GM23338 (cell line): ENCODE results near the gene UBAC1. TPM values are rescaled to one million over a fixed set of nuclear protein-coding genes. Genes with fewer than 3 reads are reported as not detected.
A peak's percentile ranks its signal among the peaks of the same experiment; 100 is the strongest.

Source experiments
- ATAC-seq: fragments of 200-7000 bp; cut with Tn5 transposase; 3 replicates; pipeline ENCODE4 v1.9.1; 2020
- DNase-seq: peaks from one replicate; pipeline ENCODE4 v3.0.0-alpha.2; 2015; ENCODE audit warnings: low spot score
- H2AFZ ChIP-seq: fragments of 200-600 bp; sonication (generic); 2 replicates; pipeline ENCODE4 v1.8.0; 2016; ENCODE audit warnings: antibody characterized with exemption, mild to moderate bottlenecking, moderate library complexity
- H3F3A ChIP-seq: fragments of 200-600 bp; sonication (generic); replicated peaks from 2 replicates; pipeline ENCODE4 v1.8.0; 2017; ENCODE audit warnings: antibody characterized with exemption, mixed run types, low read depth
- H3K27ac ChIP-seq: fragments of 200-600 bp; sonication (generic); 2 replicates; pipeline ENCODE4 v1.6.1; 2016; ENCODE audit warnings: low read depth
- H3K27me3 ChIP-seq: fragments of 200-600 bp; sonication (generic); 2 replicates; pipeline ENCODE4 v1.8.0; 2016; ENCODE audit warnings: mild to moderate bottlenecking, mixed run types, moderate library complexity; ENCODE audit not compliant: insufficient read depth
- H3K36me3 ChIP-seq: fragments of 200-600 bp; sonication (generic); 2 replicates; pipeline ENCODE4 v1.8.0; 2016; ENCODE audit warnings: mild to moderate bottlenecking; ENCODE audit not compliant: insufficient read depth
- H3K4me1 ChIP-seq: fragments of 200-600 bp; sonication (generic); 2 replicates; pipeline ENCODE4 v1.8.0; 2016; ENCODE audit warnings: mild to moderate bottlenecking, moderate library complexity; ENCODE audit not compliant: insufficient read depth
- H3K4me2 ChIP-seq: fragments of 200-600 bp; sonication (generic); 2 replicates; pipeline ENCODE4 v1.7.1; 2017; ENCODE audit warnings: mixed run types
- H3K4me3 ChIP-seq: fragments of 200-600 bp; sonication (generic); 2 replicates; pipeline ENCODE4 v1.6.1; 2016; ENCODE audit warnings: mixed run types
- H3K79me2 ChIP-seq: fragments of 200-600 bp; sonication (generic); replicated peaks from 2 replicates; pipeline ENCODE4 v1.8.0; 2017; ENCODE audit warnings: mild to moderate bottlenecking; ENCODE audit not compliant: insufficient read depth
- H3K9me2 ChIP-seq: fragments of 200-600 bp; sonication (generic); 2 replicates; pipeline ENCODE4 v1.8.0; 2017; ENCODE audit not compliant: insufficient read depth
- H4K20me1 ChIP-seq: fragments of 200-600 bp; sonication (generic); replicated peaks from 2 replicates; pipeline ENCODE4 v1.8.0; 2017; ENCODE audit warnings: mild to moderate bottlenecking; ENCODE audit not compliant: insufficient read depth
- H3K27ac Mint-ChIP-seq: 2 replicates; pipeline ENCODE4 v1.8.0; 2020; ENCODE audit warnings: inconsistent platforms, mild to moderate bottlenecking, moderate library complexity, mixed read lengths
- H3K27me3 Mint-ChIP-seq: 3 replicates; pipeline ENCODE4 v1.8.0; 2022; ENCODE audit warnings: low read depth, mild to moderate bottlenecking, moderate library complexity, mixed read lengths, inconsistent platforms; ENCODE audit not compliant: insufficient read depth, poor library complexity
- H3K36me3 Mint-ChIP-seq: 3 replicates; pipeline ENCODE4 v1.8.0; 2021; ENCODE audit warnings: low read depth, mild to moderate bottlenecking, inconsistent platforms, moderate library complexity, mixed read lengths
- H3K4me1 Mint-ChIP-seq: 3 replicates; pipeline ENCODE4 v1.8.0; 2020; ENCODE audit warnings: mild to moderate bottlenecking, inconsistent platforms, mixed read lengths
- H3K4me3 Mint-ChIP-seq: 3 replicates; pipeline ENCODE4 v1.8.0; 2021; ENCODE audit warnings: moderate library complexity, mild to moderate bottlenecking, inconsistent platforms, mixed read lengths
- H3K9me3 Mint-ChIP-seq: 3 replicates; pipeline ENCODE4 v1.8.0; 2020; ENCODE audit warnings: moderate library complexity, mild to moderate bottlenecking, inconsistent platforms, mixed read lengths
- ETS1 ChIP-seq: IDR thresholded peaks from 2 replicates; pipeline ENCODE4 v1.6.1; 2016; ENCODE audit warnings: antibody characterized with exemption
- EZH2phosphoT487 ChIP-seq: fragments of 200-600 bp; sonication (generic); IDR thresholded peaks from one replicate; pipeline ENCODE4 v1.8.1; 2018; ENCODE audit warnings: antibody characterized with exemption; ENCODE audit not compliant: unreplicated experiment
- JUNB ChIP-seq: IDR thresholded peaks from one replicate; pipeline ENCODE4 v1.6.1; 2016; ENCODE audit warnings: antibody characterized with exemption; ENCODE audit not compliant: unreplicated experiment
- NANOG ChIP-seq: IDR thresholded peaks from 2 replicates; pipeline ENCODE4 v1.6.1; 2016; ENCODE audit warnings: antibody characterized with exemption, borderline replicate concordance
- POLR2AphosphoS5 ChIP-seq: IDR thresholded peaks from 2 replicates; pipeline ENCODE4 v1.6.1; 2016; ENCODE audit warnings: antibody characterized with exemption, low read depth
- REST ChIP-seq: IDR thresholded peaks from one replicate; pipeline ENCODE4 v1.6.1; 2018; ENCODE audit warnings: antibody characterized with exemption; ENCODE audit not compliant: unreplicated experiment
- ZNF331 ChIP-seq: fragments of 250-450 bp; sonication (Bioruptor Pico); IDR thresholded peaks from 2 replicates; pipeline ENCODE4 v1.5.0; 2020; ENCODE audit warnings: low read depth, mild to moderate bottlenecking, moderate library complexity
- polyA plus RNA-seq: library from polyadenylated mRNA; unstranded; fragments of >200 nt; fragmentation: Nextera tagmentation; extraction: Ambion mirVana; gene quantifications from 2 replicates; pipeline ENCODE4 v1.2.1, GENCODE V29; 2016
- total RNA-seq: library from RNA; depleted of rRNA; stranded (reverse); fragments of >200 nt; shearing (Covaris generic); gene quantifications from 2 replicates; pipeline ENCODE4 v1.2.3, GENCODE V29; 2014

Gene UBAC1
- total and polyA plus RNA-seq, 2 experiments from 2014 or later, result 63.2 to 86.6 TPM

- no peaks in the 10 kb centered on the region for H3K79me2 ChIP-seq
- Mint-ChIP-seq H3K9me3 (no peaks in the 10 kb centered on the region), H3K4me1 (peaks cover 59% of the 10 kb centered on the region), H3K27me3 (peaks cover 20% of the 10 kb centered on the region), H3K4me3 (peak overlapping the region; percentile 41; the same call in 2 of the 3 replicates), H3K36me3 (no peaks in the 10 kb centered on the region; the same call in 2 of the 3 replicates), H3K27ac (peak overlapping the region; percentile 72; the same call in 1 of the 2 replicates)
- H3K9me2 ChIP-seq, result no peaks in the 10 kb centered on the region
- peaks cover 21% of the 10 kb centered on the region for H3K4me1 ChIP-seq
- peaks cover 17% of the 10 kb centered on the region; the same call in 1 of the 2 replicates for H3F3A ChIP-seq
- ATAC-seq, result no peak
- H3K4me2 ChIP-seq, result no peak overlapping the region
- no peaks in the 10 kb centered on the region for H3K36me3 ChIP-seq
- no peak overlapping the region for H3K4me3 ChIP-seq
- no peaks in the 10 kb centered on the region for H3K27me3 ChIP-seq
- TF ChIP-seq NANOG, result no peak
- no peak for TF ChIP-seq REST
- TF ChIP-seq POLR2AphosphoS5, result no peak
- TF ChIP-seq ETS1, result no peak
- TF ChIP-seq JUNB, result no peak
- no peaks in the 10 kb centered on the region for H4K20me1 ChIP-seq
- no peak for DNase-seq
- H3K27ac ChIP-seq, result no peak overlapping the region
- no peak overlapping the region for H2AFZ ChIP-seq
Measured at GRCh38 chr9:136010176-136010575, 49.0 kb upstream of the UBAC1 start.

DNA sequence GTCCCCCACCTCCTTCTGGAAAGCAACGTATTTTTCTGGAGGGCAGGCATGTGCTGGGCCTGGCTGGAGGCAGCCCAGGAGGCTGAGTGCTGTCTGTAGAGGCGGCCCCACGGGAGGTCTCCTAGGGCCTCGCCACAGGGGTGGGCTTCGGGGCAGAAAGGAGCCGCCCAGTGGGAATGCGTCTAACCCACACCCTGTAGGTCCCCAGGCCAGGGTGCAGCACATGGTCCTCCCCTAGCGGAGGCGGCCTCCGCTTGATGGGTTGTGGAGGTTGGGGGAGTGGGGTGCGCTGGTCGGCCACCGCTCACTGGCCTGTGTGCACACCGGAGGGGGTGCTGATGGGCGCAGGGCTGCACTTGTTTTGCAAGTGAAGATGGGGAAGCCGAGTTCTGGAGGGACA, 48.3 kb upstream of the UBAC1 start:
- ATAC-seq (no peak), DNase-seq (no peak)
- Histone ChIP-seq H3K4me1 (peaks cover 21% of the 10 kb centered on the region), H3K36me3 (no peaks in the 10 kb centered on the region), H3F3A (peaks cover 17% of the 10 kb centered on the region; the same call in 1 of the 2 replicates), H2AFZ (no peak overlapping the region), H3K27me3 (no peaks in the 10 kb centered on the region), H3K27ac (no peak overlapping the region), H4K20me1 (no peaks in the 10 kb centered on the region), H3K4me2 (no peak overlapping the region), H3K9me2 (no peaks in the 10 kb centered on the region), H3K4me3 (no peak overlapping the region), H3K79me2 (no peaks in the 10 kb centered on the region)
- Mint-ChIP-seq H3K9me3 (no peaks in the 10 kb centered on the region), H3K4me1 (peaks cover 54% of the 10 kb centered on the region), H3K4me3 (no peak overlapping the region), H3K27me3 (peaks cover 18% of the 10 kb centered on the region), H3K27ac (peak overlapping the region; percentile 72; the same call in 1 of the 2 replicates), H3K36me3 (no peaks in the 10 kb centered on the region; the same call in 2 of the 3 replicates)
- TF ChIP-seq ZNF331 (CRISPR knock-in tag), result no peak
- no peak for TF ChIP-seq EZH2phosphoT487
- no peak for TF ChIP-seq NANOG
